Measurements from ENCODE around the gene MATCAP1.

The MATCAP1 gene

GRCh38 chr16:67173323-67173722, 10.4 kb downstream of the MATCAP1 start:
- DNase-seq (ENCODE audit: low read depth in 2 of 2), result no peak

- DNase-seq (ENCODE audit: low read depth in 2 of 2), result no peak
Observed at GRCh38 chr16:67170949-67171649, 12.7 kb downstream of the MATCAP1 start.

- no peak for DNase-seq (ENCODE audit: low read depth in 2 of 2)
Observed at GRCh38 chr16:67170168-67170948, 13.4 kb downstream of the MATCAP1 start, which contains the start of gene NOL3. NOL3 (plus strand) TSS chr16:67170538.

GRCh38 chr16:67169642-67170167, 14.1 kb downstream of the MATCAP1 start:
- no peak for DNase-seq (ENCODE audit: low read depth in 2 of 2)

GRCh38 chr16:67169011-67169451, 14.7 kb downstream of the MATCAP1 start:
- no peak for DNase-seq (ENCODE audit: low read depth in 2 of 2)

DNA sequence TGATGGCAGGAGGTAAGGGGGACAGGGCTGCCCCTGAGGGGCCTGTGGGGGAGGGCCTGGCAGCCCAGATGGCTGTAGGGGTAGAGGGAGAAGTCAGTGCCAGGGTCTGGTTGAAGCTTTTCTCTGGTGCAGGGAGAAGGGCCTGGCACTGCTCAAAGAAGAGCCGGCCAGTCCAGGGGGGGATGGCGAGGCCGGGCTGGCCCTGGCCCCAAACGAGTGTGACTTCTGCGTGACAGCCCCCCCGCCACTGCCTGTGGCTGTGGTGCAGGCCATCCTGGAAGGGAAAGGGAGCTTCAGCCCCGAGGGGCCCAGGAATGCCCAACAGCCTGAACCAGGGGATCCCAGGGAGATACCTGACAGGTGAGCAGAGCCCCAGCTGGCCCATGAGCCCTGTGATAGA, 16.2 kb downstream of the MATCAP1 start:
- no peak for DNase-seq (ENCODE audit: low read depth in 2 of 2)

DNA sequence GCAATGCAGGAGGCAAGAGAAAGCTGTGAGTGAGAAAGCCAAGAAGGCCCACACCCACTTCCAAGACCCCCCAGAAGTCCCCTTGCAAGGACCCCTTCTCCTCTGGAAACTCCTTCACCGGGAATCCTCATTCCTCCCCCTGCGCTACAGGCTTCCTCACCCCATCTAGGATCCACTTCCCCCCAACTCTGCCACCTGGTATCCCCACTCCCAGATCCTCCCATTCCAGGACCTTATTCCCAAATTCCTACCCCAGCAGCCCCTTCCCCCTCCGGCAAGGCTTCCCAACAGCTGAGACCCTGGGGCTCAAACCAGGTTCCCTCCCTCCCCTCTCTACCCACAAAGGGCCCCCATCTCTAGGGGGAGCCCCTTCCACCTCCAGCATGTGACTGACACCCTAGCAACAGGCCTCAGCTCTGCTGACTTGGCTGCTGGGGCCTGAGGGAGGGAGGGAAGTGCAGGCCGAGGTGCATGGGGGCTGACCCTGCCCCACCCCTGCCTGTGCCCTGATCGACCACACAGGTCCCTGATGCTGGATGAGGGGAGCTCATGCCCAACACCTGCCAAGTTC, 17.1 kb downstream of the MATCAP1 start:
- DNase-seq (ENCODE audit: low read depth in 2 of 2), result no peak

DNA sequence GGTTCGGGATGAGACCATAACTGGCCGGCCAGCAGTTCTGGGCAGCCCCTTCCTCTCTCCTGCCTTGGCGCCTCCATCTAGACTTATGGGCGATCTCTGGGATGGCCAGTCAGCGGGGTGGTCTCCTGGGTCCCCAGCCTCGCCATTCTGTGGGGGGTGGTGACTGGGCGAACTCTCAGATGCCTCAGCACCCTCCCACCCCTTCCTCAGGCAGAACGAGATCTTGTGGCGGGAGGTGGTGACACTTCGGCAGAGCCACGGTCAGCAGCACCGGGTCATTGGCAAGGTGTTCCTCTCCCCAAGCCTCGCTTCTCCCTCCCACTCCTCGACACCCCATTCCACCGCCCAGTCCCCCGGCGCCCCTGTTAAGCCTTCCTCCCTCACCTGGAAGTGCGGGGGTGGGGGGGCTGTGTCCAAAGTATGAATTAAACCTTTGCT, 17.6 kb downstream of the MATCAP1 start:
- no peak for DNase-seq (ENCODE audit: low read depth in 2 of 2)

DNA sequence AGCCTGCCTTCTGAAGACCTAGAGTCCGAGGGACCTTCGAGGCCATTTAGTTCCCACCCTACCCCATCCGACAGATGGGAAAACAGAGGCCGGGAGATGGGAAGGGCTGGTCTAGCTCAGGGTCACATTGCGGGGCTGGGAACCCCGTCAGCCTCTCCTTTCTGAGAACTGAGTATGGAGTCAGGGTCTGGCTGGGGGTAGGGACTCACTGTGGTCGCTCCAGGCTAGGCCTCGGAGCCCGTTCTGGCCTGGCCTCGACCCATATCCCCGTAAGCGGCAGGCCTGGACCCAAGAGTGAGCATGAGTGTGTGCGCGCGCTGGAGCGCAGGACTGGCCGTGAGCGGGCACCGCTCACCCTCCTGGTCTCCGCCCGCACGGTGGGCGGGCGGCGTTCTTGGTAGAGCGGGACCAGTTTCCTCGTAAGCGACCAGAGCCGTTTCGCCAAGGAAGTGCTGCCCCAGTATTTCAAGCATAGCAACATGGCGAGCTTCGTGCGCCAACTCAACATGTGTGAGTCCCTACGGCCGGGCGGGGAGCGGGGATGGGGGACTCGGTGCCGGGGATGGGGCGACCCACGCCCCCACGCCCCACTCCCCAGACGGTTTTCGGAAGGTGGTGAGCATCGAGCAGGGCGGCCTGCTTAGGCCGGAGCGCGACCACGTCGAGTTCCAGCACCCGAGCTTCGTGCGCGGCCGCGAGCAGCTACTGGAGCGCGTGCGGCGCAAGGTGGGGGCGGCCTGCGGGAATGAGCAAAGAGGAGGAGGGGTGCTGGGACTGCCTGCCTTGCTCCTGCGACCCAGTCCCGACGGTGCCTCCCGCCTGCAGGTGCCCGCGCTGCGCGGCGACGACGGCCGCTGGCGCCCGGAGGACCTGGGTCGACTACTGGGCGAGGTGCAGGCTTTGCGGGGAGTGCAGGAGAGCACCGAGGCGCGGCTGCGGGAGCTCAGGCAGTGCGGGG, 18.4 kb downstream of the MATCAP1 start:
- DNase-seq (ENCODE audit: low read depth in 2 of 2), result no peak

GRCh38 chr16:67164599-67165061, 19.1 kb downstream of the MATCAP1 start, which contains the start of gene HSF4:
HSF4 (plus strand) TSS chr16:67164745; CDS start chr16:67164812, 67 bp downstream.
- DNase-seq (ENCODE audit: low read depth in 2 of 2), result no peak

DNA sequence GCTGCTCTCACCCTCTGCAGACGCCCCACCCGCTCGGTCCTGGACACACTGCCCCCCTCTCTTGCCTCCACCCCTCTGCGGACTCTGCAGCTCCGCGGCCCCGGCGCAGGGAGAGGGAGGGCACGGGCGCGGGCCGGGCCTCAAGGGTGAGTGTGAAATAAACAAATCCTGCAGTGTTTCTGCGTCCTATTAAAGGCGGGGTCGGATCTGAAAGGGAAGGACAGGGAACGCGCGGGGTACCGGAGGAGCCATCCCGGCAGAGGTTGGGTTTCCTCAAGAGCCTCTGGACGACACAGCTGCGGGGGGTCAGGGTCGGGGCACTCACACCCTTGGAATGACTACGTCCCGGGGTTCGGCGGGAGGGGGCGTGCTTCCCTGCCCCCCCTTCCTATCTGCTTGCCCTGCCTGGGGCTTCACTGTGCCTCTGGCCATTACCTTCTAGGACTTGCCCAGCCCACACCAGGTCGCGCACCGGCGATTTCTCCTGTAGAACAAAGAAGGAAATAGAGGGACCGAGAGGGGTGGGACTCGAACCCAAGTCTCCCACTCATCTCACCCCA, 19.7 kb downstream of the MATCAP1 start:
- no peak for DNase-seq (ENCODE audit: low read depth in 2 of 2)

- DNase-seq (ENCODE audit: low read depth in 2 of 2), result no peak
Observed at GRCh38 chr16:67163164-67163998, 20.4 kb downstream of the MATCAP1 start.

DNA sequence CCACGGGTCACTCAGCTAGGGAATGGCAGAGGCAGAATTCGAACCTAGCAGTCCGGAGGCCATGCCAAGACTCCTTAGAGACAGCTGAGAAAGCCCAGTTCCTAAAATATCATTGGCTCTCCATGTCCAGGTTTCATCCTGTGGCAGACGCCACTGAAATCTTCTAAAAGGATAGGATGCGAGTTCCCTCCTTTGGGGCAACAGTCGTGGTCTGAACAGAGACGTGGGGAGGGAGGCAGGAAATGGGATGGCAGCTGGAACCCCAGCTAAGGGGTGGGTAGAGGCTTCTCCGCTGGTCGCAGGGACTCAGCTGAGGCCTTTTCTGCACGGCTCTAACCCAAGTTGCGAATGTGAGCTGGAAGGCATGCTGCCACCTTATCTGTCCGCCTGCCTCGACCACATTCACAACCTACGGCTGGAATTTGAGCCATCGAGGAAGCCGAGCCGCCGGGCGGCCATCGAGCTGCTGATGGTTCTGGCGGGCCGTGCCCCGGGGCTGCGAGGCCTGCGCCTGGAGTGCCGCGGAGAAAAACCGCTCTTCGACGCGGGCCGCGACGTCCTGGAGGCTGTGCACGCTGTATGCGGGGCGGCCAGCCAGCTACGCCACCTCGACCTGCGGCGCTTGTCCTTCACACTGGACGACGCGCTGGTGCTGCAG, 21.1 kb downstream of the MATCAP1 start:
- DNase-seq (ENCODE audit: low read depth in 2 of 2), result no peak

GRCh38 chr16:67161595-67162058, 22.1 kb downstream of the MATCAP1 start:
- no peak for DNase-seq (ENCODE audit: low read depth in 2 of 2)

GRCh38 chr16:67158637-67159600, 24.8 kb downstream of the MATCAP1 start:
- peak; percentile 57 to 70 for DNase-seq (ENCODE audit: low read depth in 2 of 2)

DNA sequence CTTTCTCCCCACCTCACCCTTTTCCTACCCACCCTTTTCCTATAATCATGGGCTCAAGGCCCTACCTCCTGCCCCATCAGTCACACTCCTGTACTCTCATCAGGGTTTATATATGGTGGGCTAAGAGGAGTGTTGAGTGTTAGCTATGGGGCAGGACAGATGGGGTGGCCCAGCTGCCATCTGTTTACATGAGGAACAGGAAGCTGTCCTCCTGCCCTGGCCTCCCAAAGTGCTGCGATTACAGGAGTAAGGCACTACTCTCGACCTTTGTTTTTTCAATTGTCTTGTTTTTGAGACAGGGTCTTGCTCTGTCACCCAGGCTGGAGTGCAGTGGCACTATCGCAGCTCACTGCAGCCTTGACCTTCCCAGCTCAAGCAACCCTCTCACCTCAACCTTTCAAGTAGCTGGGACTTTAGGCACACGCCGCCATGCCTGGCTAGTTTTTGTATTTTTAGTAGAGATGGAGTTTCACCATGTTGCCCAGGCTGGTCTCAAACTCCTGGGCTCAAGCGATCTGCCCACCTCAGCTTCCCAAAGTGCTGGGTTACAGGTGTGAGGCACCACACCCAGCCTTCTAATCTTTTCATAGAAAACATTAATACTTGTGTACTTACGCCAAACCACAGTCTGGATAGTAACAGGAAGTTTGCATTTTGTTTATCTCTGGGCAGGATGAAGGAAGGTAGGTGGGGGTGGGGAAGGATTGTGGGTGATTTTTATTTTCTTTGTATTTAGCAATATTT, 25.7 kb downstream of the MATCAP1 start:
- DNase-seq (ENCODE audit: low read depth in 2 of 2), result no peak

DNA sequence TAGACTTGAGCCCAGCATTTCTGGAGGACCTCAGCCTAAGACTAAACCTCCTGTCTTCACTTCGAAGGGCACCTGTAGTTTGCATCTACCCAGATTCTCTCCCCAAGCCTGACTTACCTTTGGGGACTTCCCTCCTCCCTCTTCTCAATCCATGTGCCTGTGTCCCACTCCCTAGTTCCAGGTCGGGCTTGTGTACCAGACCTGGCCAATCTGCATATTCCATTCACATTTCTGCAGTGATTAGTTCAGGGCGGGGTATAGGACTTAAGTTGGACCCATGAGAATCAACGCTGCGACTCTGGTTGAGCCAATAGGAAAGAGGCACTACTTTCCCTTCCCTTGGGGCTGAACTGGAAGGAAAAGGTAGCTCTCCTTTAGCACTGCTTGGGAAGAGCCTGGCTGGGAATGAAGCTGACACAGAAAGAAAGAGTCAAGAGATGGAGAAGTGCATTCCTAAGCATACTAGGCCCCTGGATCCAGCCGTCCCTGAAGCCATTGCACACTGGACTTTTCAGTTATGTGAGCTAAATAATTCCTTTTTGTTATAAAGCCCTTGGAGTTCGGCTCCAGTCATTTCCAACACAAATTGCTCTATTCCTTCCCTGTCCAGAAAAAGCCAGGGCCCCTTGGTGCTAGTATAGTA, 26.5 kb downstream of the MATCAP1 start:
- DNase-seq (ENCODE audit: low read depth in 2 of 2), result no peak
